ENCODE data around the gene TRPM1. TPM values are rescaled to one million over a fixed set of nuclear protein-coding genes. Genes with fewer than 3 reads are reported as not detected.

The TRPM1 gene
- polyA plus RNA-seq (ENCODE audit: insufficient read length in 4 of 4), result under 1 TPM; 0.27 to 0.88 (median 0.56) TPM

DNA sequence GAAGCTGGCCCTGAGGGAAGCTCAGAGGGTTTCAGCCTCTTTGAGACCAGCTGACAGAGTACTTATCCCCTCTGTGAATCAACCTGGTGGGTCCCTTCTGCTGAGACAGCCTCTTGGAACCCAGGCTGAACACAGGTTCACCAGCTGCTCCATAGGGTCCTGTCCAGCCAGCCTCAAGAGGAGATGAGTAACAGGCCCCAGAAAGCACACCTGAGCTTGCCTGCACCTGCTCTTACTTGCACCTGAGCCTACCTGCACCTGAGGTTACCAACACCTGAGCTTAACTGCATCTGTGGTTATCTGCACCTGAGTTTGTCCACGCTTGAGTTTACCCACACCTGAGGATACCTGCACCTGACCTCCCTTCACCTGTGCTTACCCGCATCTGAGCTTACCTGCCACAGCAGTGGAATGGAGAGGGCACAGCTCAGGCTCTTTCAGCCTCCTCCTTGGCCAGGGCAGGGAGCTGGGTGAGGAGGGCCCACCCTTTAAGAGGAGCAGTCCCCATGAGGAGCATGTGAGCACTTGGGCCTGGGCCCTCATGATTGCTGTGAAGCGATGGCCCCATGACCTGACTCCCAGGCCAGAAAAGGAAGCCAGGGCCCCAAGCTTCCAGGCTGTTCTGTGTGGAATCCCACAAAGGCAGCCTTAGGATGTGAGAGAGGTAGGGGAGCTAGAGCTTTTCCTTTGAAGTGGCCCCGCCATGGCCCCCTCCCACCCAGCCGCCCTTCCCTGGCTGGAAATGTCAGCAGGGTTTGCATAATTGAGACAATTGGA lies at the start of gene TRPM1:
TSS of gene TRPM1 (minus strand) at position 464 of the 777 bp plus-strand sequence. CDS start 20,370 bp downstream, outside the sequence.
- no peak for DNase-seq (ENCODE audit: low read depth in 4 of 4, low spot score in 3 of 4)

- DNase-seq (ENCODE audit: low read depth in 4 of 4, low spot score in 3 of 4), result no peak
These were observed 49.3 kb upstream of the TRPM1 start for GRCh38 chr15:31150732-31151231.

DNA sequence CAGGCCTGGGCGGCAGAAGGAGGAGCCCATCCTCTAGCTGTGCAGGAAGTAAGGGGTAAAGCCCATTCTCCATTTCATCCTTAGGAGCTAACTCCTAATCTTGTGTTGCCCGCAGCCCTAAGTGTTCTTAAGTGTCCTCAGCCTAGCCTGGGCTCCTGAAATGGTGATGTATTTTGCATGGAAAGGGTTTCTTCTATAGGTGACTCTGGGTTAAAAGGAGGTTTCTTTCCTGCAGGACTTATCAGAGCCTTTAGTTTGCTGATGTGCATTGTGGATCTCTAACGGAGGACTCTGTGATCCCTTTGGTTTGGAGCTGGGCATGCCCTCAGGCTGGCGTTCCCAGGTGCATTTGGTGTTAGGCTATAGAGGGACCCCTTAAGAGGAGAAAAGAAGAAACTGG lies 48.5 kb upstream of the TRPM1 start:
- DNase-seq (ENCODE audit: low read depth in 4 of 4, low spot score in 3 of 4), result no peak

DNA sequence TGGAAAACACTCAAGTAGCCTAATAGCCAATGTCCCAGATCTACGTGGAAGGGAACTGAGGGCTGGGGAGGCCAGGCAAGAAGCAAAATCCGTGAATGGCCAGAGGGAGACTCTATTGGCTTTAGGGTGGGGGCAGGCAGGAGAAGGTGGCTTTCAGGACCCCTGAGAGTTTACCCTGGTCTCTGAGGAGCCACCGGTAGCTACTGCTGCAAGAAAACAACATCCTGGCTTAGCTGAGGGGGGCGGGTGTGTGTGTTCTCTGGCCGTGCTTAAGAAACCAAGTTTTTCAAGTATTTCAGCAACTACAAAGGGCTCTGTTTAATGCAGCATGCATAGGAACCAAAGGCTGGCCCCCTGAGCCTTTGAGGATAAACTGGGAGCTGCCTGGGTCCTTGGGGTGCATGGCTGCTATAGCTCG lies 47.6 kb upstream of the TRPM1 start:
- DNase-seq (ENCODE audit: low read depth in 4 of 4, low spot score in 3 of 4), result no peak

DNA sequence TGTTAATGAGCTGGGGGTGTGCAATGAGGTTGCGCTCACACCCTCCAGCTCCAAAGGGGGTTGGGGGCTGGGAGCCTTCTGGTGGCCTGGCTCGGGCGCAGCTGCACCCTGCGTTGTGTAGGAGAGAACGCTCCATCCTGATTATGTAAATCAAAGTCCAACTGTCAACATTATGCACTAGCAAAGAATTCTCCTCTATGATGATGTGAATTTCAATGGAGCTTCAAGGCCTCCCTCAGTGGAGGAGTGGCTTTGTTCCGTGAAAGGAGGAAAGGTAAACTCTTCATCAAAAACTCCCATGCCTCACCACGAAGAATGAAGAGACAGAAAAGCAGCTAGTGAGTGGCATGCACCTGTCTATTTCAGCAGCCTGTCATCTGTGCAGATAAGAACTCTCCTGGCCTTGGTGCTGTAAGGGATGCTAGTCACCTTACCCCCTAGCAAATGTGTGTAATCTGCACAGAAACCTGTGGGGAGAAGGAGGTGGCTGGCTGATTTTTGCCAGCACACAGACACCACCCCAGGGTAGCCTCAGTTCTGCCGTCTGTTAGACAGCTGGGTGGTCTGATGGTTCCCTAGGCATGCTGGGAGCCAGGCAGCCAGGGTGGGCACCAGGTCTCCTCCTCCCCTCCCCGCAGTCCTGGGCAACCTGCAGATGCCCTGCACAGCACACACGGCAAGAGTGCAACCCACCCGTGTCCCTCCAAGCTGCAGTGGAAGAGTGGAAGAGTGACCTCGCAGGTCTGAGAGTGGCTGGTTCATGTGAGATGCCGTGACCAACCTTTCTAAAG lies 47.0 kb upstream of the TRPM1 start:
- no peak for DNase-seq (ENCODE audit: low read depth in 4 of 4, low spot score in 3 of 4)

DNA sequence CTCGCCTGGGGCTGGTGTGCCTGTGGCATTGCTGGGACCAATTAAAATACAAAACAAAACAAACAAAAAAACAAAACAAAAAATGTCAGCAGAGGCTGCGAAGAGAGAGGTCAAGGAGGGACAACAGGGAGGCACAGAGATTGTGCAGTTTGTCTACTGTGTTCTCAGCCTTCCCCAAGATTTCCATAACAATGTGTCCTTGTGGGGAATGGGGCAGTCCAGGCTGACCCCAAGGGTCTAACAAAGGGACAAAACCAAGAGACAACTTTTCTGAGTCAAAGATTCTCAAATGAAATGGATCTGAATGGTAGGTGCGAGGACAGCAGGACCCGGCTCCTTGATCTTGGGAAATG lies 46.4 kb upstream of the TRPM1 start:
- no peak for DNase-seq (ENCODE audit: low read depth in 4 of 4, low spot score in 3 of 4)

GRCh38 chr15:31147456-31147855 lies 45.9 kb upstream of the TRPM1 start:
- no peak for DNase-seq (ENCODE audit: low read depth in 4 of 4, low spot score in 3 of 4)

GRCh38 chr15:31145271-31145911 lies 43.9 kb upstream of the TRPM1 start:
- DNase-seq (ENCODE audit: low read depth in 4 of 4, low spot score in 3 of 4), result no peak

- DNase-seq (ENCODE audit: low read depth in 4 of 4, low spot score in 3 of 4), result no peak
These were observed 40.3 kb upstream of the TRPM1 start for GRCh38 chr15:31141792-31142191.

GRCh38 chr15:31136607-31137328 lies 35.2 kb upstream of the TRPM1 start:
- DNase-seq (ENCODE audit: low read depth in 4 of 4, low spot score in 3 of 4), result no peak

DNA sequence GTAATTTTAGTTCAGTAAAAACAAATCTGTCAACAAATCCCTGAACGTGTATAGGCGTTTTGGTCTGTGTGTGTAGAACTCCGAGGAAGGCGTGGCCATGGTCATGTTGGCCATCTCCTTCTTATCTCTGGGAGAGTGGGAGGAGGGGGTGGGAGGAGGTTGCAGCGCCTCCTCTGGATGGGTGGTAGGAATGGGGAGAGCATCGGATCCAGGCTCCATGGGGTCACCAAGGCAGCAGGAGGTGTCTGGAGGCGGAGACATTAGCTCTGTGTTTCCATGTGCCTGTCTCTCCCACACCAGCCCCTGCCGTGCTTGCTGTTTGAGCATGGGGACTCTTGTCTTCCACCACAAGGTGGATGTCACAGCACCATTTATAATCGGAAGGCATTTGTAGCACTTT lies 34.5 kb upstream of the TRPM1 start:
- DNase-seq (ENCODE audit: low read depth in 4 of 4, low spot score in 3 of 4), result no peak

GRCh38 chr15:31135523-31135922 lies 34.0 kb upstream of the TRPM1 start:
- DNase-seq (ENCODE audit: low read depth in 4 of 4, low spot score in 3 of 4), result no peak

DNA sequence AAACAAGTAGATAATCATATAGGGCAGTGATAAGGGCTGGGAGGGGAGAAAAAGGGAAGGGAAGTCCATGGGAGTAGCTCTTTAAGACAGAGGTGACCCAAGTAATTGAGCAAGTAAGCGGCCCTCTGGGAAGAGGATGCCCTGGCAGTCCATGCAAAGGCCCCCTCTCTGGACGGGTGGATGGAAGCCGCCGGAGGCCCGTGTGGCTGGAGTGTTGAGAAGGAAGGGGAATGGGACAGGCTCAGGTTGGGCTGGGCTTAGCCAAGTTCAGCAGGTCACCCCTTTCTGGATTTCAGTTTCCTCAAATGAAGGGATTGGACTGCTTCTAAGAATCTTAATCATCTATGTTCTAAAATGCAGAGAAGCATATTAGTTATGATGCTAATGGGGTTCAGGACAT lies 32.4 kb upstream of the TRPM1 start:
- no peak for DNase-seq (ENCODE audit: low read depth in 4 of 4, low spot score in 3 of 4)

- DNase-seq (ENCODE audit: low read depth in 4 of 4, low spot score in 3 of 4), result no peak
These were observed 30.4 kb upstream of the TRPM1 start for GRCh38 chr15:31131853-31132375.

- DNase-seq (ENCODE audit: low read depth in 4 of 4, low spot score in 3 of 4), result no peak
These were observed 29.2 kb upstream of the TRPM1 start for GRCh38 chr15:31130576-31131237.

- no peak for DNase-seq (ENCODE audit: low read depth in 4 of 4, low spot score in 3 of 4)
These were observed 28.3 kb upstream of the TRPM1 start for GRCh38 chr15:31129769-31130303.

DNA sequence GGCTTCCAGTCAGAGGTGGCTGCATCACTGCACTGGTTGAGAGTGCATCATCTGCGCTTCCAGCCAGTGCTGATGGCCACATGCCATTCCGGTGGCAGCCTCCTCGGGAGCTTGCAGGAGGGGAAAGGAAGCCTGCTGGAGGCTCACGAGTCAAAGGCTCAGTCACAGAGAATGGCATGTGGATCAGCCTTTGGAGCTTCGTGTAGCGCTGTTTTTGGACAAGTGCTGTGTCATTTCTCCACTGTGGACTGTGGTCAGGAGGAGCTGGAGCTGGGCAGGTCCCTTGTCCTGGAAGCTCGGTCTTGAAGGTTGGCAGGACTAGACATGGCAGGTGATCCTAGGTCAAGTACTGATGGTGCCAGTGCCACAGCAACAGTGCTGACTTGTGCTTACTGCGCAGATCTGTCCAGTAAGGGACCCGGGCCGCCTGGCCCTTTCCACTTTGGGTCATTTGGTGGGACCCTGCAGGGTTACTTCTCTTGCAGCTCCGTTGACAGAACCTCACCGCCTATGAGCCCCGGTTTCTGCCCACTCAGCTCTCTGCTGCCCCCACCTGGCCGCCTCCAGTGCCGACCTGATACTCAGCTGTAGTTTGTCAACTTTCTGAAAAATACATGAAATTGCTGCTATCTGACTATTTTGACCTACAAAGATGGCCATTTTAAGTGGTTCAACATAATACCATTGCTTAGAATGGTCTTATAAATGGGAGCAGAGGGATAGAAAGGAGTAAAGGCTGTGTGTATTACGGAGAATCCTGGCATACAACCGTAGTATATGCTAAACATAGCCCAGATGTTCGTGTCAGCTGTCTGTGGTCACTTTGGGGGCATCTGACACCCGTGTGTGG lies 27.6 kb upstream of the TRPM1 start:
- peak; percentile 25 to 49 (median 38) for DNase-seq (ENCODE audit: low read depth in 4 of 4, low spot score in 3 of 4)

GRCh38 chr15:31128477-31128876 lies 27.0 kb upstream of the TRPM1 start:
- no peak for DNase-seq (ENCODE audit: low read depth in 4 of 4, low spot score in 3 of 4)

Measured in left renal pelvis (tissue), 4 donors.